NCI-H446 (cell line): Measurements from ENCODE around the gene HS3ST2.
A peak's percentile ranks its signal among the peaks of the same experiment; 100 is the strongest.
"Not testable (repeated sequence)": the region's sequence is repeated elsewhere in the genome, so short reads cannot be mapped to it uniquely, and the experiment has no call there.

Experiments
- DNase-seq, 2 experiments: peaks; one replicate each; lab custom pipeline; 2025; lab: John Stamatoyannopoulos, UW

HS3ST2 gene

GRCh38 chr16:22813223-22813947 lies 577 bp upstream of the HS3ST2 start:
- DNase-seq: no peak

- no peak for DNase-seq
Measured at GRCh38 chr16:22814711-22815105, 746 bp downstream of the HS3ST2 start.

GRCh38 chr16:22815863-22816262 lies 1.9 kb downstream of the HS3ST2 start:
- no peak for DNase-seq

GRCh38 chr16:22816475-22816874 lies 2.5 kb downstream of the HS3ST2 start:
- DNase-seq: no peak

GRCh38 chr16:22818736-22819135 lies 4.8 kb downstream of the HS3ST2 start:
- DNase-seq: not testable (repeated sequence)

- no peak for DNase-seq
Measured at GRCh38 chr16:22838681-22839080, 24.7 kb downstream of the HS3ST2 start.

GRCh38 chr16:22842031-22842430 lies 28.1 kb downstream of the HS3ST2 start:
- not testable (repeated sequence) for DNase-seq

- DNase-seq: no peak
Measured at GRCh38 chr16:22843122-22843521, 29.2 kb downstream of the HS3ST2 start.

GRCh38 chr16:22843856-22844255 lies 29.9 kb downstream of the HS3ST2 start:
- no peak for DNase-seq

GRCh38 chr16:22844416-22844815 lies 30.5 kb downstream of the HS3ST2 start:
- DNase-seq: no peak

GRCh38 chr16:22847100-22847499 lies 33.1 kb downstream of the HS3ST2 start:
- DNase-seq: no peak

GRCh38 chr16:22847690-22848089 lies 33.7 kb downstream of the HS3ST2 start:
- no peak for DNase-seq

- DNase-seq: no peak
Measured at GRCh38 chr16:22848451-22848850, 34.5 kb downstream of the HS3ST2 start.

GRCh38 chr16:22849517-22849916 lies 35.6 kb downstream of the HS3ST2 start:
- DNase-seq: no peak

- DNase-seq: no peak
Measured at GRCh38 chr16:22855231-22855630, 41.3 kb downstream of the HS3ST2 start.

- DNase-seq: no peak
Measured at GRCh38 chr16:22857296-22858025, 43.5 kb downstream of the HS3ST2 start.

- DNase-seq: no peak
Measured at GRCh38 chr16:22859925-22860324, 46.0 kb downstream of the HS3ST2 start.

- no peak for DNase-seq
Measured at GRCh38 chr16:22861580-22861979, 47.6 kb downstream of the HS3ST2 start.

- DNase-seq: no peak
Measured at GRCh38 chr16:22862046-22862445, 48.1 kb downstream of the HS3ST2 start.

- no peak for DNase-seq
Measured at GRCh38 chr16:22864375-22864774, 50.4 kb downstream of the HS3ST2 start.

- DNase-seq: no peak
Measured at GRCh38 chr16:22868593-22869224, 54.7 kb downstream of the HS3ST2 start.

- DNase-seq: no peak
Measured at GRCh38 chr16:22871861-22872260, 57.9 kb downstream of the HS3ST2 start.

GRCh38 chr16:22874394-22874793 lies 60.4 kb downstream of the HS3ST2 start:
- peak in 1 of 2 experiments; percentile 36 for DNase-seq
